ENCODE results near the gene COL4A1. TPM values are rescaled to one million over a fixed set of nuclear protein-coding genes. Genes with fewer than 3 reads are reported as not detected.
A peak's percentile ranks its signal among the peaks of the same experiment; 100 is the strongest.

Gene COL4A1
- total and polyA plus RNA-seq, 4 donors: 162 to 377 (median 214) TPM

DNA sequence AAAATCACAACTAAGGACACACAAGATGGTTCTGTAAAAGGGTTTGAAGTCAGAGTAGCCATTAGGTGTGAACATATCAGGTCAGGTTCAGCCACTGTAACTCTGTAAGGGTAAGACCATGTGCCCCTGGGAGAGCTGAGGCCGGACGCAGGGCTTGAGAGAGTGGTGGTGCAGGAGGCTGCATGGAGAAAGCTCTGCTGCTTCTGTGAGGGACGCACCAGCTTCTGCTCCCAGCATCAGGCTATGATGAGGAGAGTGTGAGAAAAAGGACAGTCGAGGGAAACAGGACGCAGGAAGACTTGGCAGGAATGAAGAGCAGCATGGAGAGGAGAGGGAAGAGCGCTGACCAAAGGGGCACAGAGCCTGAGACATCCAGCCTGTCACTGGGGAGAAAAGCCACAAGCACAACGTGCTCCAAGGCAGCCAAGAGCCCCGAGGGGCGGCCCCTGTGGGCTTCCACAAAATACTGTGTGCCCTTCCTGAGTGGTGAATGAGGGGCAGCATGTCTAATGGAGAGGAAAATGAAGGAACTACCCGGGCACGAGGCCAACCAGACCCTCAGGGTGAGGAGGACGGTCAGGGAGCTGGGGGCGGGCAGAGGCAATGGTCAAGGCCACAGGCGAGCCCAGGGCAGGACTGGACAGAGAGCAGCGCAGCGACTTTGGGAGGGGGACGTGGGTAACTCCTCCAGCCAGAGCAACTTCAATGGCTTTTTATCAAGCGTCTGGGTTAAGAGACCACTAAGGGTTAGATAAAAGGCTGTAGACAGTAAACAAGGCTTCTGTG, 107.7 kb downstream of the COL4A1 start:
- Histone ChIP-seq H3K4me3 (ENCODE audit: low read depth, low read length) (no peak overlapping the region), H3K9me3 (ENCODE audit: control insufficient read depth, insufficient read depth, low read length) (no peaks in the 10 kb centered on the region), H3K27ac (ENCODE audit: low read depth, low read length) (no peak overlapping the region), H3K36me3 (ENCODE audit: control insufficient read depth, insufficient read depth, low read length) (peaks cover 5% of the 10 kb centered on the region), H3K27me3 (ENCODE audit: control insufficient read depth, insufficient read depth, low read length) (no peaks in the 10 kb centered on the region), H3K4me1 (ENCODE audit: control insufficient read depth, insufficient read depth, low read length) (peaks cover 8% of the 10 kb centered on the region)
- 65% methylated on average over 15 of the region's 18 CpGs for WGBS (ENCODE audit: insufficient coverage)
- DNase-seq (ENCODE audit: low read depth in 4 of 6, low spot score in 6 of 6): no peak

DNA sequence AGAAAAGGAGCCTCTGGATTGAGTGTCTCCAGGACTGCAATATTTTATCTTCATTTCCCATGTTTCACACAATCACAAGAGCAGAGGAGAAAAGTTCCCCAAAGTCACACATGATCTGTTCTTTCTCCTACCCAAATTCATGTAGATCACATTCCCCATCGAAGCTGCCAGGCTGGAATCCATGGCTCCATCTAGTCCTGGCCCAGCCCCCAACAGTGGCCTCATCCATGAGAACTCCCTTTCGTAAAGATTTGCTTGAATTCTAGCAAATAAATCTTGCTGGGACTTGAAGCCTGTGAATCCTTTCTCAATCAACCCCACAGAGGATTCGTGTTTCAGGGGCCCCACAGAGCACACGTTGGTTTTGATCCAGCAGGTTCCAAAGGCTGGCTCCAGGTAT, 109.5 kb downstream of the COL4A1 start:
- DNase-seq (ENCODE audit: low read depth in 4 of 6, low spot score in 6 of 6): no peak
- Histone ChIP-seq H3K9me3 (ENCODE audit: control insufficient read depth, insufficient read depth, low read length) (no peaks in the 10 kb centered on the region), H3K4me3 (ENCODE audit: low read depth, low read length) (no peak overlapping the region), H3K27me3 (ENCODE audit: control insufficient read depth, insufficient read depth, low read length) (no peaks in the 10 kb centered on the region), H3K36me3 (ENCODE audit: control insufficient read depth, insufficient read depth, low read length) (peaks cover 9% of the 10 kb centered on the region), H3K27ac (ENCODE audit: low read depth, low read length) (no peak overlapping the region), H3K4me1 (ENCODE audit: control insufficient read depth, insufficient read depth, low read length) (peaks cover 11% of the 10 kb centered on the region)
- 91% methylated on average over 2 of the region's 4 CpGs for WGBS (ENCODE audit: insufficient coverage)

DNA sequence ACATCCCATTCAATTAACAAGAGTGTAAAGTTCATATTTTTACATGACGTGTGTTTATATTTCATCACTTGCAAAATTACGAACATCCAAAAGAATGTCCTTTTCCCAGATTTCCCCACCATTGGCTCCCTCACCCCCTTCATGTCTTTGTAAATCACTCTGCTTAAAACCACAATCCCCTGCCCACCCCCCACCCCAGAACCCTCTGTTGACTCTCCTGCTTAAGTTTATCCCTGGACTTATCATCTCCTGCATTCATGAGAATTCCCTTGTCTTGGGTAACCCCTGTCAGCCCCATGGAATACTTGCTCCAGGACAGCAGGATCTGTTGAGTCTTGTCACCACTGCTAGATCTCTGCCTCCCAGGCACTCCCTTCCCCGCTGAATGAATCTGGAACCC, 109.9 kb downstream of the COL4A1 start:
- H3K4me3 ChIP-seq (ENCODE audit: low read depth, low read length): no peak overlapping the region
- no peak overlapping the region for H3K27ac ChIP-seq (ENCODE audit: low read depth, low read length)
- peaks cover 11% of the 10 kb centered on the region for H3K4me1 ChIP-seq (ENCODE audit: control insufficient read depth, insufficient read depth, low read length)
- no peaks in the 10 kb centered on the region for H3K27me3 ChIP-seq (ENCODE audit: control insufficient read depth, insufficient read depth, low read length)
- DNase-seq (ENCODE audit: low read depth in 4 of 6, low spot score in 6 of 6): no peak
- no peaks in the 10 kb centered on the region for H3K9me3 ChIP-seq (ENCODE audit: control insufficient read depth, insufficient read depth, low read length)
- H3K36me3 ChIP-seq (ENCODE audit: control insufficient read depth, insufficient read depth, low read length): peaks cover 9% of the 10 kb centered on the region
- 97% methylated on average over 3 of the region's 3 CpGs for WGBS (ENCODE audit: insufficient coverage)

DNA sequence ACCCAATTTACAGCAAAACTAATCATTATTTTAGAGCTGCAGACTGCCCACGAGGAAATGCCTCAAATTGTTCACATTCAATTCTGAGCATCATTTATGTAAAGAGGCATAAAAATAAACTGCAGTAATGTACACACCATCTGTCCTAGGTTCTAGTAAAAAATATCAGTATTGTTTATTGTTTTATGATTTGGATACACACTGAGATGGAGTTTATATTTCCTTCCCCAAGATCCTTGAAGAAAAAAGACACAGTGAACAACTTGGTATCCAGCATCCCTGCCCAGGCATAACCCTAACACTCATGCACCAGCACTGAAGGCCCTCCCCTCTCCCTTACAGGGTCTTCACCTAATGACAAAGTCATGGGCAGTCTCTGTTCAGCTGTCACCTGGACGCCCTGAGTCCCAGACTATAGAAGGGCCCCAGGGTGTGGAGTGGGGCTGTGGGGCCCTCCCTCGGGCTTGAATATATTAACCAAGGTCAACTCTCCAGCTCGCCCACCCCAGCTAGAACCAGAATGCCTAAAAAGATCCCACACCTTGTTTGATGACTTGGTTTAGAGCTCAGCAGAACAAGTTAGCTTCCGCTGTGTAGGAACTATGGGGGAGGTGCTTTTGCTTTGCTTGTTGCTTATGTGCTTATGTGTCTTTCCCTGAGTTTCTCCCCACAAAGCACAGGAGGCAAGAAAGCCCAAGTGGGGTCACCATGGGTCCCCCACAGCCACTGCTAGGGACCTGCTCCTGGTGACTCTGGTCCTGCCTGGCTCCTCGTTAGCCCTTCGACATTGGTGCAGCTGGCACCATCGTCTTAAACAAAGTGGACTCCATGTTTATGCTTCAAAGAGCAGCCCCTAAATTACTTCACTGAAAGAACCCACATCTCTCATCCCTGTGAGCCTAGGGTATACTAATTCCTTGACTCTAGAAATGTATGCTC, 111.1 kb downstream of the COL4A1 start:
- H3K9me3 ChIP-seq (ENCODE audit: control insufficient read depth, insufficient read depth, low read length): no peaks in the 10 kb centered on the region
- H3K36me3 ChIP-seq (ENCODE audit: control insufficient read depth, insufficient read depth, low read length): peaks cover 4% of the 10 kb centered on the region
- no peak overlapping the region for H3K27ac ChIP-seq (ENCODE audit: low read depth, low read length)
- H3K27me3 ChIP-seq (ENCODE audit: control insufficient read depth, insufficient read depth, low read length): no peaks in the 10 kb centered on the region
- no peak overlapping the region for H3K4me3 ChIP-seq (ENCODE audit: low read depth, low read length)
- DNase-seq (ENCODE audit: low read depth in 4 of 6, low spot score in 6 of 6): no peak
- 100% methylated on average over 2 of the region's 8 CpGs for WGBS (ENCODE audit: insufficient coverage)
- H3K4me1 ChIP-seq (ENCODE audit: control insufficient read depth, insufficient read depth, low read length): peaks cover 11% of the 10 kb centered on the region

DNA sequence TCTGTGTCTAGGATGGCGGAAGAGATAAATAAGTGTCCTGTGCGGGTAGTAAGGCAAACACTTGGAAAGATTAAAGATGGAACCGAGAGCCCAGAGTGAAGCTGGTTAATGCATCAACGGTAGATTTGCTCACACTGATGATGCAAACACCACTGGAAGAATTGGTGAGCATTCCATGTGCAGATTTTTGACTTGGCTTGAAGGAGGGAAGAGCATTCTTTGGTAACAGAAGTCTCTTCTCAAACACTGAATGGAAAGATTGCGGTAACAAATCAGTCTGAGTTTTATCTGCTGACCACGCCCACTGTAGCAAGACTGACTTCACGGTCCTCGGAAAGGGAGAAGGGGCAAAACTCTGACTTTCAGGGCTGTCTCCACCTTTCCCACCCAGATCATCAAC, 112.5 kb downstream of the COL4A1 start:
- Histone ChIP-seq H3K27me3 (ENCODE audit: control insufficient read depth, insufficient read depth, low read length) (no peaks in the 10 kb centered on the region), H3K9me3 (ENCODE audit: control insufficient read depth, insufficient read depth, low read length) (no peaks in the 10 kb centered on the region), H3K4me1 (ENCODE audit: control insufficient read depth, insufficient read depth, low read length) (peaks cover 9% of the 10 kb centered on the region), H3K4me3 (ENCODE audit: low read depth, low read length) (no peak overlapping the region), H3K36me3 (ENCODE audit: control insufficient read depth, insufficient read depth, low read length) (peaks cover 4% of the 10 kb centered on the region), H3K27ac (ENCODE audit: low read depth, low read length) (no peak overlapping the region)
- no peak for DNase-seq (ENCODE audit: low read depth in 4 of 6, low spot score in 6 of 6)
- whole genome bisulfite sequencing (ENCODE audit: insufficient coverage): 96% methylated on average over 4 of the region's 8 CpGs

DNA sequence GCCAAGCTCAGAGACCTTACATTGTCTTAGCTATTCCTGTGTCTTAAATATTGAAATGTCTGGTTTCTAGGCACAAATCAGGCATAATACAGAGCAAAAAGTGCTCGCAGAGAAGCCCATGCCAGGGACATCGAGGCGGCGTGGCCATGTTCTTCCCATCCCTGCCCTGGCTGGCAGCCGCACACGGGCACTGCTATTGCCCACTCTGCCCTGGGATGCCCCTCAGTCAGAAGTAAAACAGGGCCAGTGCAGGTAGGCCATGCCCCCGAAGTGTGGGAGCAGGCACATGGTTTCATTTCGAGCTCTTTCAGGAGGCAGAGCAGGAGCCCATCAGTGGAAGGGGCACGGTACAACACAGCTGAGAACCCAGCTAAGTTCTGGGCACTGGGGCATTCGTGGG, 113.5 kb downstream of the COL4A1 start:
- Histone ChIP-seq H3K4me3 (ENCODE audit: low read depth, low read length) (no peak overlapping the region), H3K27me3 (ENCODE audit: control insufficient read depth, insufficient read depth, low read length) (no peaks in the 10 kb centered on the region), H3K9me3 (ENCODE audit: control insufficient read depth, insufficient read depth, low read length) (no peaks in the 10 kb centered on the region), H3K4me1 (ENCODE audit: control insufficient read depth, insufficient read depth, low read length) (peaks cover 3% of the 10 kb centered on the region), H3K36me3 (ENCODE audit: control insufficient read depth, insufficient read depth, low read length) (peaks cover 4% of the 10 kb centered on the region), H3K27ac (ENCODE audit: low read depth, low read length) (no peak overlapping the region)
- no peak for DNase-seq (ENCODE audit: low read depth in 4 of 6, low spot score in 6 of 6)
- WGBS (ENCODE audit: insufficient coverage): 97% methylated on average over 10 of the region's 10 CpGs

DNA sequence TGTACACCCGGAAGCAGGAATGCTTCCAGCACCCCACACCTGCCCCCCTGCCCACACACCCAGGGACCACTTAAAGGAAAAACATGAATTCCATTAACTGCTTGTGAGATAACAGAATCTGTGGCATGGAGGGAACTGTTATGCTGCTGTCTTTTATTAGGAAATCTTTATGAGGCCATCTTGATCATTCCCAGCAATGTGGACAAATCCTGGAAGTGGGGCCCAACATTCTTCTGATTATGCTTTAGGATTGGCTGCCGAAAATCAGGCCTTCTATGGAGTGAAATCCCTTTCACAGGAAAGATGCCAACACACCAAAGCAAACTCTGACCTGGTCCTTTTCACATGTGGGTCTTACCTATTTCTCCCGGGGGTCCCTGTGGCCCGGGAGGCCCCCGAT, 114.5 kb downstream of the COL4A1 start:
- 93% methylated on average over 4 of the region's 5 CpGs for WGBS (ENCODE audit: insufficient coverage)
- Histone ChIP-seq H3K27ac (ENCODE audit: low read depth, low read length) (no peak overlapping the region), H3K36me3 (ENCODE audit: control insufficient read depth, insufficient read depth, low read length) (peaks cover 4% of the 10 kb centered on the region)

DNA sequence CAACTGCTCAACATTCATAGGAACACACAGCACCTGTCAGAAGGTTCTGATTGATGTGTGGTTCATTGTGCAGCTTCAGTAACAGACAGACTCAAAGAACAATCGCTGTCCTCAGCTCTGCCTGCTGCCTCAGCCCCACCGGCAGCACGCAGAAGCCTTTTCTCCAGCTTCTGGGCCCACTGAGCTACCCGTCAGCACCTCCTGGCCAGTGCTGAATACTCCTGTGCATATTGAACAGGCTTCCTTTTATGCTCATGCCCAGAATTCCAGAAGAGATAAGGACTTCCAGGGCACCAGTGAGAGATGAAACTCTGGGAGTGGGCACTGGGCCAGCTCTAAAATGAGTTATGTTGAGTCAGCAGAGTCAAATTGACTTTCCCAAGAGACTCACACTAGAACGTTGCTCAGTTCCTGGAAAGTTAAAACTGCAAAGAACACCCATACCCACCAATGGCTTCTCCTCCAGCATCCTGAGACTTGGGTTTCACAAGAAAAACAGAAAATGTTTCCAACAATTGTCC, 119.3 kb downstream of the COL4A1 start:
- peaks cover 12% of the 10 kb centered on the region for H3K36me3 ChIP-seq (ENCODE audit: control insufficient read depth, insufficient read depth, low read length)
- H3K27me3 ChIP-seq (ENCODE audit: control insufficient read depth, insufficient read depth, low read length): no peaks in the 10 kb centered on the region
- DNase-seq (ENCODE audit: low read depth in 4 of 6, low spot score in 6 of 6): peak in 2 of 6 donors; percentile 25 to 59
- no peaks in the 10 kb centered on the region for H3K9me3 ChIP-seq (ENCODE audit: control insufficient read depth, insufficient read depth, low read length)
- no peak overlapping the region for H3K4me3 ChIP-seq (ENCODE audit: low read depth, low read length)
- peaks cover 12% of the 10 kb centered on the region for H3K4me1 ChIP-seq (ENCODE audit: control insufficient read depth, insufficient read depth, low read length)
- WGBS (ENCODE audit: insufficient coverage): 12% methylated on average over 5 of the region's 5 CpGs
- no peak overlapping the region for H3K27ac ChIP-seq (ENCODE audit: low read depth, low read length)

More for the DNA sequence above, 114.5 kb downstream of the COL4A1 start:
- Histone ChIP-seq H3K9me3 (ENCODE audit: control insufficient read depth, insufficient read depth, low read length) (no peaks in the 10 kb centered on the region), H3K4me3 (ENCODE audit: low read depth, low read length) (no peak overlapping the region), H3K4me1 (ENCODE audit: control insufficient read depth, insufficient read depth, low read length) (peaks cover 6% of the 10 kb centered on the region), H3K27me3 (ENCODE audit: control insufficient read depth, insufficient read depth, low read length) (no peaks in the 10 kb centered on the region)
- DNase-seq (ENCODE audit: low read depth in 4 of 6, low spot score in 6 of 6): no peak

DNA sequence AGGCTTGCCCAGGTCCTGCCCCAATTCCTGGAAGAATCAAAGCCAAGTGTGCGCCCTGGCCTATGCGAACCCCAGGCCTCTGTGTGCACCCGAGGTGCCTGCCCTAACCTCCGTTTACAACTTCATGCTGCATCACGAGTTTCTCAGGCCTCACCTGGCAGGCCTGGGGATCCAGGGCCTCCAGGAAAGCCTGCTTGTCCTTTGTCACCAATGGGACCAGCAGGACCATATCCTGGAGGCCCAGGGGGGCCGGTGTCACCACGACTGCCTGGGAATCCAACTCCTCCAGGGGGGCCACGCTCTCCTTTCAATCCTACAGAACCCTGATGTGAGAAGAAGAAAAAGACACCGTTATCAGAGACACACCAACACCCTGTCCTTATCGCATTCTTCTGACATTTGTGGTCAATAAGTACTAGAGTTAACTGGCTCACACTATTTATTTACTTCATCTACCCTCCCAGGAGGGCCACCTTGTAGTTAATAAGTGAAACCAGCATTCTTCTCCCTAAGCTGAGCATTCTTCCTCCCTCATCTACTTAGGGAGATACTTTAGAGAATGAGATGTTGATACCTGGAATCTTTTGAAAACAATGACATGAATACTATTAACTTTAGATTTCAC, 120.6 kb downstream of the COL4A1 start:
- 94% methylated on average over 7 of the region's 10 CpGs for WGBS (ENCODE audit: insufficient coverage)

More for the DNA sequence above, 120.6 kb downstream of the COL4A1 start:
- Histone ChIP-seq H3K4me3 (ENCODE audit: low read depth, low read length) (no peak overlapping the region), H3K4me1 (ENCODE audit: control insufficient read depth, insufficient read depth, low read length) (peaks cover 10% of the 10 kb centered on the region), H3K27me3 (ENCODE audit: control insufficient read depth, insufficient read depth, low read length) (no peaks in the 10 kb centered on the region), H3K27ac (ENCODE audit: low read depth, low read length) (no peak overlapping the region), H3K36me3 (ENCODE audit: control insufficient read depth, insufficient read depth, low read length) (peaks cover 20% of the 10 kb centered on the region), H3K9me3 (ENCODE audit: control insufficient read depth, insufficient read depth, low read length) (no peaks in the 10 kb centered on the region)
- no peak for DNase-seq (ENCODE audit: low read depth in 4 of 6, low spot score in 6 of 6)
